GM12875 (cell line): ENCODE results near the gene IQSEC1.

Experiments
- H3K4me3 ChIP-seq: one replicate; pipeline ENCODE4 v1.5.1; 2011; ENCODE audit warnings: low read depth, low read length, control low read depth
- CTCF ChIP-seq: IDR thresholded peaks from 2 replicates; pipeline ENCODE4 v1.5.1; 2011; ENCODE audit warnings: low read depth, mild to moderate bottlenecking, control low read depth, inconsistent platforms, low read length, moderate library complexity, borderline replicate concordance; ENCODE audit not compliant: insufficient read depth

The IQSEC1 gene

GRCh38 chr3:13072600-13073325, 466 bp downstream of the IQSEC1 start:
- peak overlapping the region; percentile 50 for H3K4me3 ChIP-seq
- no peak for TF ChIP-seq CTCF

- peak overlapping the region; percentile 50 for H3K4me3 ChIP-seq
- TF ChIP-seq CTCF = no peak
Observed at GRCh38 chr3:13072239-13072599, 1.0 kb downstream of the IQSEC1 start.

- peak overlapping the region; percentile 50 for H3K4me3 ChIP-seq
- TF ChIP-seq CTCF = no peak
Observed at GRCh38 chr3:13071695-13072094, 1.5 kb downstream of the IQSEC1 start.

GRCh38 chr3:13070391-13071070, 2.7 kb downstream of the IQSEC1 start:
- no peak overlapping the region for H3K4me3 ChIP-seq
- no peak for TF ChIP-seq CTCF

- no peak for TF ChIP-seq CTCF
Observed at GRCh38 chr3:13069495-13069894, 3.7 kb downstream of the IQSEC1 start.

GRCh38 chr3:13068269-13069010, 4.8 kb downstream of the IQSEC1 start:
- peak; percentile 33; the same call in 1 of the 2 replicates for TF ChIP-seq CTCF
- no peak overlapping the region for H3K4me3 ChIP-seq

More at GRCh38 chr3:13069495-13069894, 3.7 kb downstream of the IQSEC1 start:
- no peak overlapping the region for H3K4me3 ChIP-seq
